ENCODE measurements around the gene RBM20. TPM values are rescaled to one million over a fixed set of nuclear protein-coding genes. Genes with fewer than 3 reads are reported as not detected.

The RBM20 gene
- total RNA-seq, 1 experiment from 2014 or later, result 0.17 TPM

DNA sequence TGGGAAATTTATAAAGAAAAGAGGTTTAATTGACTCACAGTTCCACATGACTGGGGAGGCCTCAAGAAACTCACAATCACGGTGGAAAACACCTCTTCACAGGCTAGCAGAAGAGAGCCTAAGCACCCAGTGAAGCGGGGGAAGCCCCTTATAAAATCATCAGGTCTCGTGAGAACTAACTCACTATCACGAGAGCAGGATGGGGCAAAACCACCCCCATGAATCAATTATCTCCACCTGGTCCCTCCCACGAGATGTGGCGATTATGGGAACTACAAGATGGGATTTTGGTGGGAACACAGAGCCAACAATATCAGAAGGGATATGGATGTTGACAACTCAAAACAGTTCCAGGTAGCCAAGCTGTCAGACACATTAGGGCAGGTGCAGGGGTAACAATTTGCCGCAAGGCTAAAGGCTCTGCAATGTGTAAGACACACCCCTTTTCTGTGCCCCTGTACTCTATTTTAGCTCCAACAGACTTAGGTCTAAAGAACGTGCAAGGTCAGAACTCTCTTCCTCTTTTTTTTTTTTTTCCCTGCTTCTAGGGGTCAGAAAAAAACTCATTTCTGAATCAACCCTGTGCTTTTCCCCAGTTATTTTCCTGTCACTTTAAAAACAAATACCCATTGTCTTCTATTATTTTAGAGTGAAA is 30.7 kb upstream of the RBM20 start:
- Histone ChIP-seq H4K91ac (ENCODE audit: insufficient read length, low read depth, low read length) (no peak overlapping the region), H3K79me1 (ENCODE audit: insufficient read depth, low read depth, low read length, poor library complexity, severe bottlenecking) (no peaks in the 10 kb centered on the region), H3K18ac (ENCODE audit: insufficient read length, low read depth, low read length) (no peak overlapping the region), H2AFZ (ENCODE audit: low read length) (no peak overlapping the region), H2BK120ac (ENCODE audit: low read depth, low read length, poor library complexity, severe bottlenecking) (no peak overlapping the region), H3K27me3 (ENCODE audit: insufficient read depth, low read length) (no peaks in the 10 kb centered on the region), H4K20me1 (ENCODE audit: control insufficient read depth, insufficient read depth, insufficient read length) (no peaks in the 10 kb centered on the region), H4K5ac (ENCODE audit: insufficient read length, low read depth, low read length) (no peak overlapping the region), H3K14ac (ENCODE audit: insufficient read depth, low read length) (no peak overlapping the region), H2BK12ac (ENCODE audit: insufficient read length, low read depth, low read length) (no peak overlapping the region), H3K4ac (ENCODE audit: low read depth, low read length) (no peak overlapping the region), H3K4me1 (ENCODE audit: insufficient read depth, low read length) (peaks cover 4% of the 10 kb centered on the region; the same call in 1 of the 2 replicates), H3K27ac (ENCODE audit: insufficient read length, low read depth, low read length) (no peak overlapping the region), H3K23ac (ENCODE audit: insufficient read length, low read depth, low read length) (no peak overlapping the region), H3K79me2 (ENCODE audit: insufficient read depth, low read length) (no peaks in the 10 kb centered on the region), H3K9ac (ENCODE audit: extremely low read depth, insufficient read length, low read length) (no peak overlapping the region), H3K4me2 (ENCODE audit: insufficient read depth, insufficient read length, low read length) (no peak overlapping the region), H2BK15ac (ENCODE audit: low read depth, low read length) (no peak overlapping the region), H3K23me2 (ENCODE audit: insufficient read length, low read depth, low read length, poor library complexity, severe bottlenecking) (no peaks in the 10 kb centered on the region), H2AK5ac (ENCODE audit: insufficient read length, low read length) (no peak overlapping the region), H2BK20ac (ENCODE audit: low read depth, low read length, poor library complexity, severe bottlenecking) (no peak overlapping the region), H3T11ph (ENCODE audit: low read length) (no peak overlapping the region), H4K8ac (replicated peaks; ENCODE audit: insufficient read length, low read depth, low read length) (no peak overlapping the region), H3K56ac (ENCODE audit: insufficient read length, low read depth, low read length) (no peak overlapping the region), H2BK5ac (ENCODE audit: insufficient read length, low read length) (no peak overlapping the region), H3K9me3 (ENCODE audit: control insufficient read depth, low read depth, low read length) (no peaks in the 10 kb centered on the region)
- no peak overlapping the region for H3K27ac Mint-ChIP-seq
- WGBS (ENCODE audit: extremely low coverage, insufficient read length, low lambda C conversion rate), result no CpG with 5 or more reads among the region's 8 CpGs
- TF ChIP-seq, protein P1, sequence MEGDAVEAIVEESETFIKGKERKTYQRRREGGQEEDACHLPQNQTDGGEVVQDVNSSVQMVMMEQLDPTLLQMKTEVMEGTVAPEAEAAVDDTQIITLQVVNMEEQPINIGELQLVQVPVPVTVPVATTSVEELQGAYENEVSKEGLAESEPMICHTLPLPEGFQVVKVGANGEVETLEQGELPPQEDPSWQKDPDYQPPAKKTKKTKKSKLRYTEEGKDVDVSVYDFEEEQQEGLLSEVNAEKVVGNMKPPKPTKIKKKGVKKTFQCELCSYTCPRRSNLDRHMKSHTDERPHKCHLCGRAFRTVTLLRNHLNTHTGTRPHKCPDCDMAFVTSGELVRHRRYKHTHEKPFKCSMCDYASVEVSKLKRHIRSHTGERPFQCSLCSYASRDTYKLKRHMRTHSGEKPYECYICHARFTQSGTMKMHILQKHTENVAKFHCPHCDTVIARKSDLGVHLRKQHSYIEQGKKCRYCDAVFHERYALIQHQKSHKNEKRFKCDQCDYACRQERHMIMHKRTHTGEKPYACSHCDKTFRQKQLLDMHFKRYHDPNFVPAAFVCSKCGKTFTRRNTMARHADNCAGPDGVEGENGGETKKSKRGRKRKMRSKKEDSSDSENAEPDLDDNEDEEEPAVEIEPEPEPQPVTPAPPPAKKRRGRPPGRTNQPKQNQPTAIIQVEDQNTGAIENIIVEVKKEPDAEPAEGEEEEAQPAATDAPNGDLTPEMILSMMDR (conservative IDR thresholded peaks at IDR 0.05), result no peak
- no peaks in the 10 kb centered on the region for H3K9me3 Mint-ChIP-seq
- no peaks in the 10 kb centered on the region for H3K36me3 Mint-ChIP-seq (ENCODE audit: insufficient read depth in 1 of 3, low read depth in 3 of 3)
- no peak overlapping the region for H3K4me3 Mint-ChIP-seq
- peaks cover 3% of the 10 kb centered on the region for H3K27me3 Mint-ChIP-seq (ENCODE audit: low read depth)
- no peak for DNase-seq
- peaks cover 20 to 28% of the 10 kb centered on the region in 2 experiments for H3K4me1 Mint-ChIP-seq
